Measurements from ENCODE around the gene MAP2. TPM values are rescaled to one million over a fixed set of nuclear protein-coding genes. Genes with fewer than 3 reads are reported as not detected.

MAP2 gene
- total RNA-seq, 4 donors from 2014 or later: 5.8 to 14.5 (median 8.8) TPM

DNA sequence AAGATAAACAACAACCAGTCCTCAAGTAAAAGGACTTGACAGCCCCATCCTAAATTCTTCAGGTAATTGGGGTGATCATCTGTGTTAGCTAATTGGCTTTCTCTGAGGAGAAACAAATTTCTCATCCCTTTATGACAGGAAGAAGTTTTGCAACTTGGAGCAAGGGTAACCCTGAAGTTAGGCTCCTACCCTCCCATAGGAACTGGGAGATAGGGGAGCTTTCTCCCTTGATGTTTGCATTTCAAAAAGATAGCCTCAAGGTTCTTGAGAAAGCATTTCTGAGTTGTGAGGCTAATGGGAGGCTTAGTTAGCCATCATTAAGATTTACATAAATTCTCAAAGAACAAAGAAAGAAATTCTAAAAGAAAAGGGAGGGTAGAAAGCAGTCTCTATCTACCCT, 95.4 kb downstream of the MAP2 start:
- H3K27me3 ChIP-seq: no peaks in the 10 kb centered on the region
- H3K4me3 ChIP-seq: no peak overlapping the region
- no peak for TF ChIP-seq POLR2A (IDR thresholded peaks at IDR 0.05)
- TF ChIP-seq, protein P1, sequence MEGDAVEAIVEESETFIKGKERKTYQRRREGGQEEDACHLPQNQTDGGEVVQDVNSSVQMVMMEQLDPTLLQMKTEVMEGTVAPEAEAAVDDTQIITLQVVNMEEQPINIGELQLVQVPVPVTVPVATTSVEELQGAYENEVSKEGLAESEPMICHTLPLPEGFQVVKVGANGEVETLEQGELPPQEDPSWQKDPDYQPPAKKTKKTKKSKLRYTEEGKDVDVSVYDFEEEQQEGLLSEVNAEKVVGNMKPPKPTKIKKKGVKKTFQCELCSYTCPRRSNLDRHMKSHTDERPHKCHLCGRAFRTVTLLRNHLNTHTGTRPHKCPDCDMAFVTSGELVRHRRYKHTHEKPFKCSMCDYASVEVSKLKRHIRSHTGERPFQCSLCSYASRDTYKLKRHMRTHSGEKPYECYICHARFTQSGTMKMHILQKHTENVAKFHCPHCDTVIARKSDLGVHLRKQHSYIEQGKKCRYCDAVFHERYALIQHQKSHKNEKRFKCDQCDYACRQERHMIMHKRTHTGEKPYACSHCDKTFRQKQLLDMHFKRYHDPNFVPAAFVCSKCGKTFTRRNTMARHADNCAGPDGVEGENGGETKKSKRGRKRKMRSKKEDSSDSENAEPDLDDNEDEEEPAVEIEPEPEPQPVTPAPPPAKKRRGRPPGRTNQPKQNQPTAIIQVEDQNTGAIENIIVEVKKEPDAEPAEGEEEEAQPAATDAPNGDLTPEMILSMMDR (IDR thresholded peaks at IDR 0.05): no peak
- H3K9me3 ChIP-seq: no peaks in the 10 kb centered on the region
- H3K27ac ChIP-seq: no peak overlapping the region
- DNase-seq: no peak
- H3K36me3 ChIP-seq: no peaks in the 10 kb centered on the region
- no peaks in the 10 kb centered on the region for H3K4me1 ChIP-seq
- intact Hi-C loops (cut with DNase I): no loop called here

DNA sequence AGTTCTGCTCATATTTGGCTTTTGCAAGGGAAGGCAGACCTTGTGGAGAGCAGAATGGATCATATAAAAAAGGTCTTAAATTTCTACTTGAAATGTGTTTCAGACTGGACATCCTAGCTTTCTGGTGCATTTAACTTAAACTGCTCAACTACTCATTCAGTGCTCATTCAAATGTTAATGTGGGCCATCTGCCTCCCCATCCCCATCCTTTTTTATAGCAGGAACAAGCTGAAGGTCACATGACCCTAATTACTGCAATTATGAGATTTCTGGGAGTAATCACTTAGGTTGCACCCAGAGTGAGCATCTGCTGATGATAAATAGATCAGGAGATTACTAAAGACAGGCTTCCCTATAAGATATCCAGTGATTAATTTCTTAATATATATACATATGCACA, 96.1 kb downstream of the MAP2 start:
- no peaks in the 10 kb centered on the region for H3K4me1 ChIP-seq
- TF ChIP-seq POLR2A (IDR thresholded peaks at IDR 0.05): no peak
- TF ChIP-seq, protein P1 (IDR thresholded peaks at IDR 0.05): no peak
- H3K9me3 ChIP-seq: no peaks in the 10 kb centered on the region
- no peaks in the 10 kb centered on the region for H3K36me3 ChIP-seq
- intact Hi-C loops (cut with DNase I): no loop called here
- no peak overlapping the region for H3K27ac ChIP-seq
- DNase-seq: no peak
- no peak overlapping the region for H3K4me3 ChIP-seq
- no peaks in the 10 kb centered on the region for H3K27me3 ChIP-seq

DNA sequence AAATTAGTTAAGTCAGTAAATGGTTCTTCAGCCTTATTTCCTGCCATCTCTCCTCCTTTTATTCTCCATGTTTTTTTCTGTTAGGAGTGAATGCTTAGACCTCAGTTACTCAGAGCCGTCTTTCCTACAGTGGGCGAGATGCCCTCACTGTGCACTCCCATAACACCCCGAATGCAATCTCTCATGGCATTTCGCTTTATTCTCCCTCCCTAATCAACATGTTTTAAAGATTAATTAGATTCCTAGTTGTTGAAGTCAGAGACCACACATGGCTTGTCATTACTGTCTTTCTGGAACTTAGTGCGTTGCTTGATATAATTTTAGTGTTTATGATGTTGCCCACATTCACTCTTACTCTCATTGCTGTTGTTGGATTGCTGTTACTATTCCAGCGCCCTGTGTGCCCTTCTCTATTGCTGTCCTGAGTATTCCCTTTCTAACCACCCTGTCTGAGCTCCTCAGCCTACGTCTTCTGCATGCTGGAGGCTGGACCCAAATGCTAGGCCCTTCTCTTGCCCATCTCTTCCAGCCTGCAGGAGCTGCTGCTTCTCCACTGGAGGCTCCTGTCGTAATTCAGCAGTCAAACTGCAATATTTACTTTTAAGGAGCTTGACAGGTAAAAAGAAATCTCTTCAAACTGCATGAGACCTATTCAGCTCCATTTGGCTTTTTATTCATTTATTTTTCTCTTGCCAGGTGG, 99.3 kb downstream of the MAP2 start:
- H3K4me1 ChIP-seq: peaks cover 0 to 17% (median 5%) of the 10 kb centered on the region in 3 donors
- H3K27me3 ChIP-seq: no peaks in the 10 kb centered on the region
- intact Hi-C loops (cut with DNase I): no loop called here
- 80 to 85% methylated on average over 8 of the region's 8 CpGs for WGBS, 2 donors
- H3K36me3 ChIP-seq: no peaks in the 10 kb centered on the region
- H3K27ac ChIP-seq: no peak overlapping the region
- no peaks in the 10 kb centered on the region for H3K9me3 ChIP-seq
- TF ChIP-seq POLR2A (IDR thresholded peaks at IDR 0.05): no peak
- TF ChIP-seq, protein P1 (IDR thresholded peaks at IDR 0.05): no peak
- DNase-seq: no peak
- no peak overlapping the region for H3K4me3 ChIP-seq

DNA sequence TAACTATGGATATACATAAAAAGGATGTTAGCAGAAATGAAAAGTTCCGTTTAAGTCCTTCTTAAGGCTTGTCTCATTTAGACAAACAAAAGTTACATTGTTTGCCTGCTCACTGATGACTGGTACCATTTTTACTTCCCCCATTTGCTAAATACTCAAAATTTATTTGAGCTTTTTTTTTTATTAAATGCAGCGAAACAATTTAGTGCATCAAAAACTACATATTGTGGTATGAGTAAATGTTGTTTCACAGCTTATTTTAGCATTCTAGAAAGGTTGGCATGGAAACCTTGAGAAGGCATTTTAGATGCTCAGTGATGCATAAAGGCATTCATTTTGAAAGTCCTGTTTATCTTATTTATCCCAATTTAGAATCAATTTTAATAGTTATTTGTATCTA, 100.0 kb downstream of the MAP2 start:
- TF ChIP-seq, protein P1 (IDR thresholded peaks at IDR 0.05): no peak
- no peak for TF ChIP-seq POLR2A (IDR thresholded peaks at IDR 0.05)
- H3K9me3 ChIP-seq: no peaks in the 10 kb centered on the region
- H3K27me3 ChIP-seq: no peaks in the 10 kb centered on the region
- H3K4me1 ChIP-seq: peaks cover 0 to 17% (median 5%) of the 10 kb centered on the region in 3 donors
- H3K4me3 ChIP-seq: no peak overlapping the region
- no peak for DNase-seq
- intact Hi-C loops (cut with DNase I): no loop called here
- H3K36me3 ChIP-seq: no peaks in the 10 kb centered on the region
- no peak overlapping the region for H3K27ac ChIP-seq
- 69% methylated on average over 2 of the region's 2 CpGs for whole genome bisulfite sequencing, 2 donors

GRCh38 chr2:209525331-209525730, 101.5 kb downstream of the MAP2 start:
- peak overlapping the region in 1 of 4 donors; percentile 47 for H3K27ac ChIP-seq

More at GRCh38 chr2:209525331-209525730, 101.5 kb downstream of the MAP2 start:
- Histone ChIP-seq H3K27me3 (no peaks in the 10 kb centered on the region), H3K4me3 (no peak overlapping the region), H3K9me3 (no peaks in the 10 kb centered on the region), H3K4me1 (peaks cover 0 to 17% (median 5%) of the 10 kb centered on the region in 3 donors), H3K36me3 (no peaks in the 10 kb centered on the region)
- no peak for TF ChIP-seq POLR2A (IDR thresholded peaks at IDR 0.05)
- TF ChIP-seq, protein P1 (IDR thresholded peaks at IDR 0.05): no peak
- intact Hi-C loops (cut with DNase I): no loop called here
- DNase-seq: no peak
- 37 to 45% methylated on average over 3 of the region's 3 CpGs for WGBS, 2 donors
